SK-N-SH treated with all-trans-retinoic acid at 6 μM for 48 hours (cell line): ENCODE measurements around the gene PYY.

Experiments used
- ARNTL ChIP-seq: fragments of 450-650 bp; formaldehyde crosslinking; IDR thresholded peaks from 2 replicates; pipeline ENCODE4 v1.5.0; 2020; ENCODE audit warnings: low read depth, mild to moderate bottlenecking, moderate library complexity, borderline replicate concordance
- BACH2 ChIP-seq: fragments of 250-450 bp; sonication (Bioruptor Pico); IDR thresholded peaks from 2 replicates; pipeline ENCODE4 v1.9.0; 2021; ENCODE audit warnings: mild to moderate bottlenecking, borderline replicate concordance
- ISL1 ChIP-seq: fragments of 250-450 bp; sonication (Bioruptor Pico); IDR thresholded peaks from 2 replicates; pipeline ENCODE4 v2.1.2; 2022; ENCODE audit warnings: mild to moderate bottlenecking, moderate library complexity
- PPARA ChIP-seq: fragments of 250-450 bp; sonication (Bioruptor Pico); IDR thresholded peaks from 2 replicates; pipeline ENCODE4 v1.5.0; 2020; ENCODE audit warnings: mild to moderate bottlenecking, borderline replicate concordance
- RARB ChIP-seq: fragments of 250-450 bp; sonication (Bioruptor Pico); IDR thresholded peaks from 2 replicates; pipeline ENCODE4 v1.8.0; 2021; ENCODE audit warnings: mild to moderate bottlenecking, moderate library complexity
- SNAI2 ChIP-seq: fragments of 250-450 bp; sonication (Bioruptor Pico); IDR thresholded peaks from 2 replicates; pipeline ENCODE4 v1.5.0; 2020; ENCODE audit warnings: mild to moderate bottlenecking, moderate library complexity
- TCF4 ChIP-seq: fragments of 250-450 bp; sonication (Bioruptor Pico); IDR thresholded peaks from 2 replicates; pipeline ENCODE4 v1.8.0; 2021; ENCODE audit warnings: mild to moderate bottlenecking, moderate library complexity, borderline replicate concordance
- ZC3H10 ChIP-seq: fragments of 250-450 bp; sonication (Bioruptor Pico); IDR thresholded peaks from 2 replicates; pipeline ENCODE4 v1.5.1; 2021; ENCODE audit warnings: mild to moderate bottlenecking, moderate library complexity
- ZFP3 ChIP-seq: fragments of 250-450 bp; sonication (Bioruptor Pico); IDR thresholded peaks from 2 replicates; pipeline ENCODE4 v1.5.0; 2020; ENCODE audit warnings: mild to moderate bottlenecking, moderate library complexity
- ZFP30 ChIP-seq: fragments of 450-650 bp; formaldehyde crosslinking; IDR thresholded peaks from 2 replicates; pipeline ENCODE4 v1.5.0; 2022; ENCODE audit warnings: mild to moderate bottlenecking, moderate library complexity
- TF ChIP-seq, protein P1 (sequence below): fragments of 250-450 bp; sonication (Bioruptor Pico); IDR thresholded peaks from 2 replicates; pipeline ENCODE4 v1.8.0; 2020; ENCODE audit warnings: mild to moderate bottlenecking, moderate library complexity, borderline replicate concordance
- TF ChIP-seq, protein P2 (sequence below): fragments of 250-450 bp; sonication (Bioruptor Pico); IDR thresholded peaks from 2 replicates; pipeline ENCODE4 v1.5.1; 2021; ENCODE audit warnings: mild to moderate bottlenecking, moderate library complexity

DNA sequence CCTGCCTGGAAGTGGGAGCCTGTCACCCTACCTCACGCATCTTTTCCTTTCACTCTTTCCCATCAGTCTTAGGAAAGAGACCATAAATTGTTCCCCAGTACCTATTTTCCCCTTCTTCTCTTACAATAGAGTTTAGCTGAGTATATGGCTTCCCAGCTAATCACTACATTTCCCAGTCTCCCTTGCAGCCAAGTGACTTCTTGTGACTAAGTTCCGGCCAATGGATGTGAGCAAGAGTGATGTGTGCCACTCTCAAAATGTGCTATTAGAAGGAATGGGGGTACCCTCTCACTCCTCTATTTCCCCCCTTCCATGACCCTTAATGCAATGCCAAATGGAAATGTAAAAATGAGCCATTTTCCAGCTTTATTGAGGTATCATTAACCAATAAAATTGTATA, 8.2 kb upstream of the PYY start:
- TF ChIP-seq, protein P1, sequence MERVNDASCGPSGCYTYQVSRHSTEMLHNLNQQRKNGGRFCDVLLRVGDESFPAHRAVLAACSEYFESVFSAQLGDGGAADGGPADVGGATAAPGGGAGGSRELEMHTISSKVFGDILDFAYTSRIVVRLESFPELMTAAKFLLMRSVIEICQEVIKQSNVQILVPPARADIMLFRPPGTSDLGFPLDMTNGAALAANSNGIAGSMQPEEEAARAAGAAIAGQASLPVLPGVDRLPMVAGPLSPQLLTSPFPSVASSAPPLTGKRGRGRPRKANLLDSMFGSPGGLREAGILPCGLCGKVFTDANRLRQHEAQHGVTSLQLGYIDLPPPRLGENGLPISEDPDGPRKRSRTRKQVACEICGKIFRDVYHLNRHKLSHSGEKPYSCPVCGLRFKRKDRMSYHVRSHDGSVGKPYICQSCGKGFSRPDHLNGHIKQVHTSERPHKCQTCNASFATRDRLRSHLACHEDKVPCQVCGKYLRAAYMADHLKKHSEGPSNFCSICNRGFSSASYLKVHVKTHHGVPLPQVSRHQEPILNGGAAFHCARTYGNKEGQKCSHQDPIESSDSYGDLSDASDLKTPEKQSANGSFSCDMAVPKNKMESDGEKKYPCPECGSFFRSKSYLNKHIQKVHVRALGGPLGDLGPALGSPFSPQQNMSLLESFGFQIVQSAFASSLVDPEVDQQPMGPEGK (CRISPR knock-in tag): no peak
- TF ChIP-seq, protein P2, sequence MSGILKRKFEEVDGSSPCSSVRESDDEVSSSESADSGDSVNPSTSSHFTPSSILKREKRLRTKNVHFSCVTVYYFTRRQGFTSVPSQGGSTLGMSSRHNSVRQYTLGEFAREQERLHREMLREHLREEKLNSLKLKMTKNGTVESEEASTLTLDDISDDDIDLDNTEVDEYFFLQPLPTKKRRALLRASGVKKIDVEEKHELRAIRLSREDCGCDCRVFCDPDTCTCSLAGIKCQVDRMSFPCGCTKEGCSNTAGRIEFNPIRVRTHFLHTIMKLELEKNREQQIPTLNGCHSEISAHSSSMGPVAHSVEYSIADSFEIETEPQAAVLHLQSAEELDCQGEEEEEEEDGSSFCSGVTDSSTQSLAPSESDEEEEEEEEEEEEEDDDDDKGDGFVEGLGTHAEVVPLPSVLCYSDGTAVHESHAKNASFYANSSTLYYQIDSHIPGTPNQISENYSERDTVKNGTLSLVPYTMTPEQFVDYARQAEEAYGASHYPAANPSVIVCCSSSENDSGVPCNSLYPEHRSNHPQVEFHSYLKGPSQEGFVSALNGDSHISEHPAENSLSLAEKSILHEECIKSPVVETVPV (CRISPR knock-in tag): no peak
- TF ChIP-seq ZFP30 (CRISPR knock-in tag) (no peak), BACH2 (no peak), ZFP3 (CRISPR knock-in tag) (no peak), ISL1 (CRISPR knock-in tag) (no peak), ARNTL (CRISPR knock-in tag) (no peak), PPARA (CRISPR knock-in tag) (no peak), SNAI2 (CRISPR knock-in tag) (no peak), ZC3H10 (CRISPR knock-in tag) (no peak), TCF4 (CRISPR knock-in tag) (no peak), RARB (CRISPR knock-in tag) (no peak)
